Measurements from ENCODE around the gene ADAMTSL1. TPM values are rescaled to one million over a fixed set of nuclear protein-coding genes. Genes with fewer than 3 reads are reported as not detected.

ADAMTSL1 gene
- total and polyA plus RNA-seq, 2 of the 13 experiments (the other 11 are each of a cell fraction or from before 2014, with no cell fraction given): not detected

DNA sequence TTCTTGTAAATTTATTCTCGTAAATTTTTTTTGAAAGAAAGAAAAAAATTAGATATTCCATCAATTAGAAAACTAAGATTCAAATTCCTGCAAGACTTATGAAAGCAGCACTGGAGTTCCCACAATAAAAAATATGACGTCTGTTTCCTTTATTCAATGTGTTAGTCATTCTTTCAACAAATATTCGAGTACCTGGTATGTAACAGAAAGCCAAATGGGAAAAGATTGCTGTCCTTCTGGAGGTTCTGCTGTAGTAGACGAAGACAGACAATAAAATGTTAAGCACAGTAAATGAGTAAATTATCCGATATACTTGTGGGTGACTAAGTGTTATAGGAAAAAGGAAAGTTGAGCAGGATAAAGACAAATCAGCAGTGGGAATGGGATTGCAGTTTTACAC lies 92.2 kb downstream of the ADAMTSL1 start:
- Histone ChIP-seq H3K27ac (ENCODE audit: extremely low read length, insufficient read depth, low read length) (no peak overlapping the region), H3K4me2 (ENCODE audit: low read depth, low read length) (no peak overlapping the region), H3K9ac (ENCODE audit: insufficient read depth, low read depth, low read length) (no peak overlapping the region), H3K9me3 (ENCODE audit: low read length) (no peaks in the 10 kb centered on the region), H3K4me1 (ENCODE audit: insufficient read depth, low read length) (no peaks in the 10 kb centered on the region), H3K36me3 (replicated peaks in 1 of 2; ENCODE audit: control insufficient read depth in 1 of 2, insufficient read depth in 2 of 2, low read length in 2 of 2) (no peaks in the 10 kb centered on the region), H3K27me3 (ENCODE audit: control insufficient read depth in 1 of 2, insufficient read depth in 2 of 2, low read length in 2 of 2) (no peaks in the 10 kb centered on the region), H3K79me2 (ENCODE audit: insufficient read depth, low read length) (no peaks in the 10 kb centered on the region), H4K20me1 (ENCODE audit: insufficient read depth, low read length) (no peaks in the 10 kb centered on the region), H3K4me3 (replicated peaks in 1 of 3; ENCODE audit: insufficient read depth in 1 of 3, low read depth in 2 of 3, low read length in 3 of 3) (no peak overlapping the region), H2AFZ (ENCODE audit: low read length) (no peak overlapping the region)
- intact Hi-C loops (cut with micrococcal nuclease; ENCODE audit: unreplicated experiment) (no loop called here), in situ Hi-C loops (cut with HindIII; ENCODE audit: extremely low pct_ligation_motif_present, low pct_unique_long_range_greater_than_20kb) (no loop called here)
- BruUV-seq (replicated peaks): no TSS peak
- ChIA-PET POLR2A (no interaction called here), CTCF (ENCODE audit: low intra/inter-chr PET ratio, low total read pairs) (no interaction called here)
- no peak for FAIRE-seq
- ATAC-seq: no peak
- DNase-seq (ENCODE audit: low spot score): no peak
- TF ChIP-seq, protein P1, sequence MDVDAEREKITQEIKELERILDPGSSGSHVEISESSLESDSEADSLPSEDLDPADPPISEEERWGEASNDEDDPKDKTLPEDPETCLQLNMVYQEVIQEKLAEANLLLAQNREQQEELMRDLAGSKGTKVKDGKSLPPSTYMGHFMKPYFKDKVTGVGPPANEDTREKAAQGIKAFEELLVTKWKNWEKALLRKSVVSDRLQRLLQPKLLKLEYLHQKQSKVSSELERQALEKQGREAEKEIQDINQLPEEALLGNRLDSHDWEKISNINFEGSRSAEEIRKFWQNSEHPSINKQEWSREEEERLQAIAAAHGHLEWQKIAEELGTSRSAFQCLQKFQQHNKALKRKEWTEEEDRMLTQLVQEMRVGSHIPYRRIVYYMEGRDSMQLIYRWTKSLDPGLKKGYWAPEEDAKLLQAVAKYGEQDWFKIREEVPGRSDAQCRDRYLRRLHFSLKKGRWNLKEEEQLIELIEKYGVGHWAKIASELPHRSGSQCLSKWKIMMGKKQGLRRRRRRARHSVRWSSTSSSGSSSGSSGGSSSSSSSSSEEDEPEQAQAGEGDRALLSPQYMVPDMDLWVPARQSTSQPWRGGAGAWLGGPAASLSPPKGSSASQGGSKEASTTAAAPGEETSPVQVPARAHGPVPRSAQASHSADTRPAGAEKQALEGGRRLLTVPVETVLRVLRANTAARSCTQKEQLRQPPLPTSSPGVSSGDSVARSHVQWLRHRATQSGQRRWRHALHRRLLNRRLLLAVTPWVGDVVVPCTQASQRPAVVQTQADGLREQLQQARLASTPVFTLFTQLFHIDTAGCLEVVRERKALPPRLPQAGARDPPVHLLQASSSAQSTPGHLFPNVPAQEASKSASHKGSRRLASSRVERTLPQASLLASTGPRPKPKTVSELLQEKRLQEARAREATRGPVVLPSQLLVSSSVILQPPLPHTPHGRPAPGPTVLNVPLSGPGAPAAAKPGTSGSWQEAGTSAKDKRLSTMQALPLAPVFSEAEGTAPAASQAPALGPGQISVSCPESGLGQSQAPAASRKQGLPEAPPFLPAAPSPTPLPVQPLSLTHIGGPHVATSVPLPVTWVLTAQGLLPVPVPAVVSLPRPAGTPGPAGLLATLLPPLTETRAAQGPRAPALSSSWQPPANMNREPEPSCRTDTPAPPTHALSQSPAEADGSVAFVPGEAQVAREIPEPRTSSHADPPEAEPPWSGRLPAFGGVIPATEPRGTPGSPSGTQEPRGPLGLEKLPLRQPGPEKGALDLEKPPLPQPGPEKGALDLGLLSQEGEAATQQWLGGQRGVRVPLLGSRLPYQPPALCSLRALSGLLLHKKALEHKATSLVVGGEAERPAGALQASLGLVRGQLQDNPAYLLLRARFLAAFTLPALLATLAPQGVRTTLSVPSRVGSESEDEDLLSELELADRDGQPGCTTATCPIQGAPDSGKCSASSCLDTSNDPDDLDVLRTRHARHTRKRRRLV (CRISPR knock-in tag; IDR thresholded peaks at IDR 0.05): no peak
- TF ChIP-seq, protein P2, sequence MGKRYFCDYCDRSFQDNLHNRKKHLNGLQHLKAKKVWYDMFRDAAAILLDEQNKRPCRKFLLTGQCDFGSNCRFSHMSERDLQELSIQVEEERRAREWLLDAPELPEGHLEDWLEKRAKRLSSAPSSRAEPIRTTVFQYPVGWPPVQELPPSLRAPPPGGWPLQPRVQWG (CRISPR knock-in tag; IDR thresholded peaks at IDR 0.05; ENCODE audit: borderline replicate concordance, low read depth): no peak
- WGBS (ENCODE audit: low lambda C conversion rate): 1% methylated on average over 5 of the region's 5 CpGs

DNA sequence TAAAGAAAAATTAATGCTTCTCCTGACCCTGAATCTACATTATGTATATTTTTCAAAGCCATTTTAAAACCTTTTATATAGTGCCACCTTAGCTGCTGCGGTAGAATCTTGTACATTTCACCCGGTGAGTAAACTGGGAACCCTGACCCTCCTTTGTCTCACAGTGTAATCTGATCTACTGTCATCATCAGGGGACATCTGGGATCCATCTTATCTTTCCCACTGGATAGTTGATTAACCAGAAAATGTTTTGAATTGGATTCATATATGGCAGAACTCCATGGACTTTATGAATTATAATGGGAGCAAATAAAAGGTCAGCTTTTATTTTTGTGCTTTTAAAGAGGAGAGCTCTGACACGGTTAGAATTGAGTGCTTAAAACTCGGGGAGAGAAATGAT lies 95.0 kb downstream of the ADAMTSL1 start:
- Histone ChIP-seq H3K9me3 (ENCODE audit: low read length) (no peaks in the 10 kb centered on the region), H4K20me1 (ENCODE audit: insufficient read depth, low read length) (no peaks in the 10 kb centered on the region), H3K9ac (ENCODE audit: insufficient read depth, low read depth, low read length) (no peak overlapping the region), H3K27ac (ENCODE audit: extremely low read length, insufficient read depth, low read length) (no peak overlapping the region), H3K4me2 (ENCODE audit: low read depth, low read length) (no peak overlapping the region), H3K4me3 (replicated peaks in 1 of 3; ENCODE audit: insufficient read depth in 1 of 3, low read depth in 2 of 3, low read length in 3 of 3) (no peak overlapping the region), H3K4me1 (ENCODE audit: insufficient read depth, low read length) (no peaks in the 10 kb centered on the region), H3K79me2 (ENCODE audit: insufficient read depth, low read length) (no peaks in the 10 kb centered on the region), H2AFZ (ENCODE audit: low read length) (no peak overlapping the region), H3K36me3 (replicated peaks in 1 of 2; ENCODE audit: control insufficient read depth in 1 of 2, insufficient read depth in 2 of 2, low read length in 2 of 2) (no peaks in the 10 kb centered on the region), H3K27me3 (ENCODE audit: control insufficient read depth in 1 of 2, insufficient read depth in 2 of 2, low read length in 2 of 2) (no peaks in the 10 kb centered on the region)
- BruUV-seq (replicated peaks): no TSS peak
- FAIRE-seq: no peak
- ChIA-PET POLR2A (no interaction called here), CTCF (ENCODE audit: low intra/inter-chr PET ratio, low total read pairs) (no interaction called here)
- intact Hi-C loops (cut with micrococcal nuclease; ENCODE audit: unreplicated experiment) (no loop called here), in situ Hi-C loops (cut with HindIII; ENCODE audit: extremely low pct_ligation_motif_present, low pct_unique_long_range_greater_than_20kb) (no loop called here)
- DNase-seq (ENCODE audit: low spot score): no peak
- no peak for ATAC-seq
- TF ChIP-seq, protein P3, sequence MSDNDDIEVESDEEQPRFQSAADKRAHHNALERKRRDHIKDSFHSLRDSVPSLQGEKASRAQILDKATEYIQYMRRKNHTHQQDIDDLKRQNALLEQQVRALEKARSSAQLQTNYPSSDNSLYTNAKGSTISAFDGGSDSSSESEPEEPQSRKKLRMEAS (IDR thresholded peaks at IDR 0.05): no peak
- TF ChIP-seq, protein P4, sequence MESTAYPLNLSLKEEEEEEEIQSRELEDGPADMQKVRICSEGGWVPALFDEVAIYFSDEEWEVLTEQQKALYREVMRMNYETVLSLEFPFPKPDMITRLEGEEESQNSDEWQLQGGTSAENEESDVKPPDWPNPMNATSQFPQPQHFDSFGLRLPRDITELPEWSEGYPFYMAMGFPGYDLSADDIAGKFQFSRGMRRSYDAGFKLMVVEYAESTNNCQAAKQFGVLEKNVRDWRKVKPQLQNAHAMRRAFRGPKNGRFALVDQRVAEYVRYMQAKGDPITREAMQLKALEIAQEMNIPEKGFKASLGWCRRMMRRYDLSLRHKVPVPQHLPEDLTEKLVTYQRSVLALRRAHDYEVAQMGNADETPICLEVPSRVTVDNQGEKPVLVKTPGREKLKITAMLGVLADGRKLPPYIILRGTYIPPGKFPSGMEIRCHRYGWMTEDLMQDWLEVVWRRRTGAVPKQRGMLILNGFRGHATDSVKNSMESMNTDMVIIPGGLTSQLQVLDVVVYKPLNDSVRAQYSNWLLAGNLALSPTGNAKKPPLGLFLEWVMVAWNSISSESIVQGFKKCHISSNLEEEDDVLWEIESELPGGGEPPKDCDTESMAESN (CRISPR knock-in tag; conservative IDR thresholded peaks at IDR 0.05): no peak
- WGBS (ENCODE audit: low lambda C conversion rate): under 1% methylated on average over 4 of the region's 4 CpGs

Data from HepG2 (cell line).